GM19328 (cell line): ENCODE measurements around the gene MED6.

Experiments
- ATAC-seq: cut with Tn5 transposase; IDR thresholded peaks from one replicate; pipeline ENCODE4 v1.9.1; 2021; ENCODE audit warnings: mild to moderate bottlenecking, moderate library complexity; ENCODE audit not compliant: unreplicated experiment

Gene MED6

DNA sequence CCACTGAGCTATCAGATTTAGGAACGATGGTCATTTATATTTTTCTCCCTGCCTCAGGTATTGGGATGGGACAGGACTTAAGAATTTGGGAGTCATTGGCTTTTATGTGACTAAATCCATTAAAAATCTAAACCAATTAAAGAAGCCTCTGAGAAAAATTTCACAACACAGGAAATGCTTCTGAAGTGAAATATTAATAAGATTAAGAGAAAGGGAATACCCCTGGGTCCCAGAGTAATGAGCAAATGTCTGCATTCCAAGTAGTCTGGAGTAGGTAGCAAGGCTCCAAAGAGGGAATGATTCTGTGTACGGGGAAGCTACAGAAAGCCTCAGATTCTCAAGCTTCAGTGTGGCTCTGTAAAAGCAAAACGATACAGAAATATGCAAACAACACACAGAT is 707 bp upstream of the MED6 start:
- no peak for ATAC-seq

GRCh38 chr14:70599345-70599744 is 1.1 kb downstream of the MED6 start:
- ATAC-seq: no peak

- ATAC-seq: no peak
Measured at GRCh38 chr14:70597731-70598130, 2.7 kb downstream of the MED6 start.

DNA sequence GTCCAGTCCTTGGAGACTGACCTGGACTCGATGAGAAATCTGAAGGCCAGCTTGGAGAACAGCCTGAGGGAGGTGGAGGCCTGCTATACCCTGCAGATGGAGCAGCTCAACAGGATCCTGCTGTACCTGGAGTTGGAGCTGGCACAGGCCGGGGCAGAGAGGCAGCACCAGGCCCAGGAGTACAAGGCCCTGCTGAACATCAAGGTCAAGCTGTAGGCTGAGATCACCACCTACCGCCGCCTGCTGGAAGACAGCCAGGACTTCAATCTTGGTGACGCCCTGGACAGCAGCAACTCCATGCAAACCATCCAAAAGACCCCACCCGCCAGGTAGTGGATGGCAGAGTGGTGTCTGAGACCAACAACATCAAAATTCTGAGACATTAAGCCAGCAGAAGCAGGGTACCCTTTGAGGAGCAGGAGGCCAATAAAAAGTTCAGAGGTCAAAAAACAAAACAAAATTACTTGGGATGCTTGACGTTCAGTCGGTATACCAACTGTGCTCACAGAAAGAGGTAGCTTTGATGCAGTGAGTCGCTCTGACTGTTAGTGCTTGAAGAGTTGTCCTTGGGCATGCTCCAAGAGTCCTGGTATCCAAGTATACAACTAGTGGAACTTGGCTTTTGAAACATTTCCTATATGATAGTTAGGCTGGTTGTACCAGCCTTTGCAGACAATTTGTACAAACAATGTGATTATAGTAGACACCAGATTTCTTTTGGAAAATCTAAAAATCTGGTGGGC is 4.8 kb downstream of the MED6 start:
- no peak for ATAC-seq

- ATAC-seq: no peak
Measured at GRCh38 chr14:70594461-70594860, 6.0 kb downstream of the MED6 start.

- no peak for ATAC-seq
Measured at GRCh38 chr14:70585231-70585630, 15.2 kb downstream of the MED6 start.

DNA sequence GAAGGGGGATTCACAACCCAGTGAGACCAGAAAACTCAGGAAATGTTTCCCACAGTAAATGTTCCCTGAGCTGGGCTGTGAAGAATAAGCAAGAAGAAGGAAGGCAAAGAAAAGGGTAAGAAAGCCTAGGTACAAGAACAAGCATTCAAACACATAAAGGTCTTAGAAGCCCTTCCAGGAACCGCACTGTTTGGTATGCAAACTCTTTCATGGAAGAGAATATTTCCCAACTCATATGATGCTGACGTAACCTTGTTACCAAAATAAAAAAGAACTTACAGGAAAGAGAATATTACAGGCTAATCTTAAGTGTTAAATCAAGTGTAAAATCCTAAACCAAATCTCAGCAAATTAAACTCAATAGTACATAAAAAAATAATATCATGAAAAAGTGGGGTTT is 23.6 kb downstream of the MED6 start:
- no peak for ATAC-seq

- no peak for ATAC-seq
Measured at GRCh38 chr14:70573050-70573449, 27.4 kb downstream of the MED6 start.

DNA sequence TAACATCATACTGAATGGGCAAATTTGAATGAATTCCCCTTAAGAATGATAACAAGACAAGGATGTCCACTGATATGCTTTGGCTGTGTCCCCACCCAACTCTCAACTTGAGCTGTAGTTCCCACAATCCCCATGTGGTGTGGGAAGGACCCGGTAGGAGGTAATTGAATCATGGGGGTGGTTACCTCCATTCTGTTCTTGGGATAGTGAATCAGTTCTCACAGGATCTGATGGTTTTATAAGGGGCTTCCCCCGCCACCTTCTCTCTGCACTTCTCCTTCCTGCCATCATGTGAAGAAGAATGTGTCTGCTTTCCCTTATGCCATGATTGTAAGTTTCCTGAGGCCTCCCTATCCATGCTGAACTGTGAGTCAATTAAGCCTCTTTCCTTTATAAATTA is 29.3 kb downstream of the MED6 start:
- no peak for ATAC-seq

- ATAC-seq: no peak
Measured at GRCh38 chr14:70567791-70568190, 32.7 kb downstream of the MED6 start.

DNA sequence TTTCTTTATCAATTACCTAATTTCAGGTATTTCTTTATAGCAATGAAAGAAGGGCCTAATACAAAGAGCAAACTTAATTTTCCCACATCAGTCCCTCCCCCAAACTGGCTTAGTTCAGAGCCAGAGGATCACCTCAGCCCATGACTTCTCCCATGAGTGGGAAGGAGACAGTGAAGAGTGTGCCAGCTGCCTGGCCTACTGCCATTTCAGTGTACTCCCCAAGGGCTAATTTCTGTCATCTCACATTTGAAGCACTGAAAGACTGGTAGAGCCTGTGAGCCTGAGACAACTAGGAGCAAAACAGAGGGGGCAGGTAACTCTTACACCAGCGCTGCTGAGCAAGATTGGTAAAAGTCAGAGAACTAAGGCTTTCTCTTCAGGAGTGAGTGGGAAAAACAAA is 36.6 kb downstream of the MED6 start:
- ATAC-seq: no peak

- no peak for ATAC-seq
Measured at GRCh38 chr14:70563417-70563816, 37.0 kb downstream of the MED6 start.

GRCh38 chr14:70558356-70558755 is 42.1 kb downstream of the MED6 start:
- no peak for ATAC-seq

DNA sequence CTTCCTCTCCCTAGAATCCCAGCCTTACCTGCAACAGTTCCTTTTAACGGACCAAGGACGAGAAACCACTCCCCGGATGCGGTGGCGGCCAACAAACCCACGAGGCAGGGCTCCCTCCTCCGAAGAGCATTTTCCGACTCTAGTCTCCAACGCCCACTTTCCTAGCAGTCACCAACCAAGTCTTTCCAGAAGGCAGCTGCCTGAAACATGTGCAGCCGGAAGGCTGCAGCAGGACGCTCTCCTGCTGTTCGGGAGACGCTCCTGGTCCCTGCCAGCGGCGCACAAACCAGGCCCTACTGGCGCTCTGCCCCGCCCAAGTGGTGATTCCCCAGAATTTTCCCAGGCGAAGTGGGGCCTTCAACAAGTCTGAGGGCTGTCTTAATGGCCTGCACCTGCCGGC is 44.6 kb downstream of the MED6 start:
- ATAC-seq: no peak

- no peak for ATAC-seq
Measured at GRCh38 chr14:70538087-70538486, 62.4 kb downstream of the MED6 start.

DNA sequence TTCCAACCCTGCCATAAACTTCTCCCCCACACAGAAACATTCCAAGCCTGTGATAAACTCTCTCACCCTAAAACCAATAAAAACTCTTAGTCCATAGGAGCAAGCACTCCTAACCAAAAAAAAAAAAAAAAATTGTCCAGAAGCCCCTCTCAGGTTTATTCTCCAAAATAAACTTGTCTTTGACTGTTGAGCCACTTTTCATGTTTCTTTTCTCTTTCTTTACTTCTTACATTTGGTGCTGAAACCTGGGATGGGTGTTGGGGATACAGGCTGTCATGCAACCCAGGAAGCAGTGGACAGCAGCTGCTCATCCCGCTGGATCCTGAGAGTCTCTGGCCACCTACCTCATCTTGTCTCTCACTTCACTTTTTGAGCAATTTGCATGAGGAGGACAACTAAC is 63.6 kb downstream of the MED6 start:
- ATAC-seq: no peak

DNA sequence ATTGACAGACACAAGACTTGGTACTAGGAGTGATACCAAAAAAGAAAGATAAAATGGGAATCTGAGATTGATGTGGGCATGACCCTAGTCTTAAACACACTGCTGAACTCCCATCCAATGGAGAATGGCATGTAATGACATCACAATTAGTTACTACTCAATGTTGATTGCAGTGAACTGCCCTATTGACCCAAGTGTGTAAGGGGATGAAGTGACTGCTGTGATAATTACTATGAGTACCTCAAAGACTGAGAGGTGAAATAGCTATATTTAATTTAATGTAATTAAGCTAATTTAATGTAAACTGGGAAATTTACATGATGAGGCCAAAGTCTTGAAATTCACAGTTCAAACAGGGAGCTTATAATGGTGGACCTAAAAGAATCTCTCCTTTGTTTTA is 65.6 kb downstream of the MED6 start, which contains the start of gene ADAM20:
Gene ADAM20 (minus strand): TSS at position 101 of the 400 bp plus-strand sequence. CDS start 10,247 bp downstream, outside the sequence.
- no peak for ATAC-seq
